Spleen (tissue), 11 donors: Measurements from ENCODE around the gene SMIM28. TPM values are rescaled to one million over a fixed set of nuclear protein-coding genes. Genes with fewer than 3 reads are reported as not detected.

ENCODE experiments used
- DNase-seq: peaks from one replicate; pipeline ENCODE4 v3.0.0-alpha.2; 2020
- H3K27ac ChIP-seq, 8 donors: fragments of 200-600 bp; sonication (generic) in 7 of 8; 1 replicate in 4 of 8; 2 replicates in 4 of 8; pipeline versions ENCODE4 v1.5.0 to v1.8.0; 2016 to 2021; ENCODE audit warnings: inconsistent platforms in 4 of 8, mild to moderate bottlenecking in 4 of 8, moderate library complexity in 1 of 8
- H3K27me3 ChIP-seq, 7 donors: fragments of 200-600 bp; sonication (generic) in 6 of 7; replicated peaks in 1 of 7; 1 replicate in 4 of 7; 2 replicates in 3 of 7; pipeline versions ENCODE4 v1.5.0 to v1.8.0; 2016 to 2021; ENCODE audit warnings: inconsistent platforms in 3 of 7, mild to moderate bottlenecking in 1 of 7
- H3K36me3 ChIP-seq, 6 donors: fragments of 200-600 bp; sonication (generic) in 5 of 6; 1 replicate in 4 of 6; 2 replicates in 2 of 6; pipeline versions ENCODE4 v1.5.0 to v1.8.0; 2016 to 2021; ENCODE audit warnings: inconsistent platforms in 2 of 6
- H3K4me1 ChIP-seq, 6 donors: fragments of 200-600 bp; sonication (generic) in 5 of 6; 1 replicate in 3 of 6; 2 replicates in 3 of 6; pipeline versions ENCODE4 v1.5.0 to v1.8.0; 2016 to 2021; ENCODE audit warnings: inconsistent platforms in 3 of 6
- H3K4me3 ChIP-seq, 8 donors: fragments of 200-600 bp; sonication (generic) in 7 of 8; 1 replicate in 4 of 8; 2 replicates in 4 of 8; pipeline versions ENCODE4 v1.5.0 to v1.8.0; 2016 to 2021; ENCODE audit warnings: inconsistent platforms in 4 of 8, mild to moderate bottlenecking in 4 of 8, moderate library complexity in 2 of 8
- H3K9me3 ChIP-seq, 8 donors: fragments of 200-600 bp; sonication (generic) in 7 of 8; 1 replicate in 4 of 8; 2 replicates in 4 of 8; pipeline versions ENCODE4 v1.5.0 to v1.8.0; 2016 to 2021; ENCODE audit warnings: inconsistent platforms in 4 of 8
- POLR2A ChIP-seq, 3 donors: fragments of 450-650 bp; IDR thresholded peaks; one replicate each; pipeline ENCODE4 v1.5.1; 2017; ENCODE audit warnings: antibody characterized with exemption in 3 of 3, mild to moderate bottlenecking in 1 of 3
- POLR2AphosphoS5 ChIP-seq, 3 donors: sonication (generic); formaldehyde crosslinking; IDR thresholded peaks; one replicate each; pipeline ENCODE4 v1.5.1; 2017; ENCODE audit warnings: antibody characterized with exemption in 3 of 3
- WGBS, 5 donors: extraction: QIAGEN DNeasy Blood & Tissue Kit in 3 of 5; methylation state at CpG; one replicate each; pipeline versions ENCODE4 v1.1.5 to v1.1.7; 2013 to 2018; 5-methylcytosine and 5-hydroxymethylcytosine counted together
- intact Hi-C: fragments of 100-400 bp; cut with DNase I; formaldehyde crosslinking; loops from one replicate; pipeline ENCODE4 v1.15.0; 2023; ENCODE audit warnings: low total_unique reads
- polyA plus RNA-seq, 3 donors: library from polyadenylated mRNA; stranded (reverse); fragments of 200-250 nt; gene quantifications; one replicate each; pipeline ENCODE4 v1.2.1, GENCODE V29; 2013
- total RNA-seq, 7 donors: library from RNA; depleted of rRNA in 3 of 7; stranded (reverse); fragments of >200 nt in 3 of 7; fragmentation: NEBNext Ultra II Directional in 4 of 7; extraction: Animal tissue kit (Norgen Biotek cat#: 25700) in 4 of 7; gene quantifications; one replicate each; pipeline versions ENCODE4 v1.1.0 to v1.2.1, GENCODE V29; 2016 to 2021
- TF ChIP-seq, protein P1 (sequence below), 11 experiments: fragments of 200-600 bp in 7 of 11; fragments of 450-650 bp in 4 of 11; sonication (generic) in 4 of 11; IDR thresholded peaks in 8 of 11; conservative IDR thresholded peaks in 3 of 11; 1 replicate in 7 of 11; 2 replicates in 4 of 11; pipeline versions ENCODE4 v1.4.0 to v1.8.0; 2016 to 2021; ENCODE audit warnings: antibody characterized with exemption in 11 of 11, inconsistent platforms in 4 of 11, mild to moderate bottlenecking in 1 of 11
- donor health status: healthy with polysubstance abuse.
- donor health status: DM: no; HTN: no; CAD: no; lungs with moderate emphysema.
- donor health status: DM: no; HTN: no; CAD: no.
- donor health status: Bipolar disorder and iron deficiency.
- donor health status: healthy.
- donor health status: DM: no; HTN: no; CAD: no.
- donor health status: DM: yes; HTN: yes; CAD: no.

Gene SMIM28
- total and polyA plus RNA-seq, 10 donors, result not detected

DNA sequence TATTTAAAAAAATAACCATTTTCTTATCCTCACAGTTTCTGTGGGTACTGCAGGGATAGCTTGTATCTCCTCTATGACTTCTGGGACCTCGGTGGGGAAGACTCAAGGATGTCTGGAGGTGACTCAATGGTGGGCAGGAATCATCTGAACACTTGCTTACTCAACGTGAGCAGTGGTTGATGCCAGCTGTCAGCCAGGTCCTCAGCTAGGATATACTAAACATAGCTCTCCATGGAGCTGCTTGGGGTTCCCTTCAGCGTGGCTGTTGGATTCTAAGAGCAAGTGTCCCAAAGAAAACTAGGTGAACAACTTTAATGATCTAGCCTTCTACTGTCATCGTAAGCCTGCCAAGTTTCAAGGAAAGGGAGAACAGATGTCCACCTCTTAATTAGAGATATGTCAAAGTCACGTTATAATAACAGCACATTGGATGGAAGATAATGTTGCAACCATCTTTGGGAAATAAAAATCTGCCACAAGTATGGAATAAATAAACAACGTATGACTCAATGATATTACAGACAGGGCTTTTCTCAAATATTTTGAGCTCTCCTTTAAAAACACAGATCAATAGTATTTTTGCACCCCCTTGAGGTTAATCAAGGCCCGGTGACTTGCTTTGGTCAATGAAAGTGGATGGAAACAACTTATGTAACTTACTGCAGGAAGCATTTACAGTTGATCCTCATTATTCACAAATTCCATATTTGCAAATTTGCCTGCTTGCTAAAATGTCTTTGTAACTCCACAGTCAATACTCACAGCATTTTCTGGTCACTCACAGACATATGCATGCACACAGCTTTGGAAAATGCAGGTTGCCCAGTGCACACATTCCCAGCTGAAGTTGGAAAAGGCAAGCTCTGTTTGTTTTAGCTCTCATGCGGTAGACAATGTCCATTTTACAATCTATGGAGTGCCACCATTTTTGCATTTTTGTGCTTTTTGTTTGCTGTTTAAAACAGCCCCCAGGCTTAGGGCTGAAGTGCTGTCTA lies 19.7 kb downstream of the SMIM28 start:
- 84 to 93% (median 87%) methylated on average over 8 of the region's 8 CpGs for WGBS, 5 donors
- no peak overlapping the region for H3K4me3 ChIP-seq
- TF ChIP-seq, protein P1, sequence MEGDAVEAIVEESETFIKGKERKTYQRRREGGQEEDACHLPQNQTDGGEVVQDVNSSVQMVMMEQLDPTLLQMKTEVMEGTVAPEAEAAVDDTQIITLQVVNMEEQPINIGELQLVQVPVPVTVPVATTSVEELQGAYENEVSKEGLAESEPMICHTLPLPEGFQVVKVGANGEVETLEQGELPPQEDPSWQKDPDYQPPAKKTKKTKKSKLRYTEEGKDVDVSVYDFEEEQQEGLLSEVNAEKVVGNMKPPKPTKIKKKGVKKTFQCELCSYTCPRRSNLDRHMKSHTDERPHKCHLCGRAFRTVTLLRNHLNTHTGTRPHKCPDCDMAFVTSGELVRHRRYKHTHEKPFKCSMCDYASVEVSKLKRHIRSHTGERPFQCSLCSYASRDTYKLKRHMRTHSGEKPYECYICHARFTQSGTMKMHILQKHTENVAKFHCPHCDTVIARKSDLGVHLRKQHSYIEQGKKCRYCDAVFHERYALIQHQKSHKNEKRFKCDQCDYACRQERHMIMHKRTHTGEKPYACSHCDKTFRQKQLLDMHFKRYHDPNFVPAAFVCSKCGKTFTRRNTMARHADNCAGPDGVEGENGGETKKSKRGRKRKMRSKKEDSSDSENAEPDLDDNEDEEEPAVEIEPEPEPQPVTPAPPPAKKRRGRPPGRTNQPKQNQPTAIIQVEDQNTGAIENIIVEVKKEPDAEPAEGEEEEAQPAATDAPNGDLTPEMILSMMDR (IDR thresholded peaks at IDR 0.05 in 8 of 11, conservative IDR thresholded peaks at IDR 0.05 in 3 of 11), result no peak
- no peak for TF ChIP-seq POLR2AphosphoS5 (IDR thresholded peaks at IDR 0.05)
- no peak for TF ChIP-seq POLR2A (IDR thresholded peaks at IDR 0.05)
- H3K9me3 ChIP-seq, result no peaks in the 10 kb centered on the region
- H3K27ac ChIP-seq, result no peak overlapping the region
- no peak for DNase-seq
- intact Hi-C loops, result no loop called here
- peaks cover 0 to 8% (median 0%) of the 10 kb centered on the region in 6 donors for H3K4me1 ChIP-seq
- H3K36me3 ChIP-seq, result no peaks in the 10 kb centered on the region
- H3K27me3 ChIP-seq, result no peaks in the 10 kb centered on the region

DNA sequence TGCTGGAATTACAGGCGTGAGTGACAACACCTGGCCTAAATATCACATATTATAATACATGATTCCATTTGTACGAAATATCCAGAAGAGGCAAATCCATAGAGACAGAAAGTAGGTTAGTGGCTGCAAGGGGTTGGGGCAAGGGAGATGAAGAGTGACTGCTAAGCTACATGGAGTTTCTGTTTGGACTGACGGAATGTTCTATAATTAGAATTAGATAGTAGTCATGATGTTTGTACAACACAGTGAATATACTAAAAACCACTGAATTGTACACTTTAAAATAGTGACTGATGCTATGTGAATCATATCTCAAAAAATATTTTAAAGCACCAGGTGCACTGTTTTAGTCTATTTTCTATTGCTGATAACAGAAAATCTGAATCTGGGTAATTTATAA lies 22.6 kb downstream of the SMIM28 start:
- H3K27ac ChIP-seq, result no peak overlapping the region
- no peak overlapping the region for H3K4me3 ChIP-seq
- no peaks in the 10 kb centered on the region for H3K9me3 ChIP-seq
- H3K27me3 ChIP-seq, result no peaks in the 10 kb centered on the region
- H3K36me3 ChIP-seq, result peaks cover 0 to under 1% (median 0%) of the 10 kb centered on the region in 6 donors
- intact Hi-C loops, result no loop called here
- no peak for DNase-seq
- 85 to 94% (median 90%) methylated on average over 3 of the region's 3 CpGs for WGBS, 5 donors
- no peak for TF ChIP-seq POLR2AphosphoS5 (IDR thresholded peaks at IDR 0.05)
- no peak for TF ChIP-seq POLR2A (IDR thresholded peaks at IDR 0.05)
- TF ChIP-seq, protein P1 (IDR thresholded peaks at IDR 0.05 in 8 of 11, conservative IDR thresholded peaks at IDR 0.05 in 3 of 11), result no peak
- H3K4me1 ChIP-seq, result peaks cover 0 to 20% (median 12%) of the 10 kb centered on the region in 6 donors

DNA sequence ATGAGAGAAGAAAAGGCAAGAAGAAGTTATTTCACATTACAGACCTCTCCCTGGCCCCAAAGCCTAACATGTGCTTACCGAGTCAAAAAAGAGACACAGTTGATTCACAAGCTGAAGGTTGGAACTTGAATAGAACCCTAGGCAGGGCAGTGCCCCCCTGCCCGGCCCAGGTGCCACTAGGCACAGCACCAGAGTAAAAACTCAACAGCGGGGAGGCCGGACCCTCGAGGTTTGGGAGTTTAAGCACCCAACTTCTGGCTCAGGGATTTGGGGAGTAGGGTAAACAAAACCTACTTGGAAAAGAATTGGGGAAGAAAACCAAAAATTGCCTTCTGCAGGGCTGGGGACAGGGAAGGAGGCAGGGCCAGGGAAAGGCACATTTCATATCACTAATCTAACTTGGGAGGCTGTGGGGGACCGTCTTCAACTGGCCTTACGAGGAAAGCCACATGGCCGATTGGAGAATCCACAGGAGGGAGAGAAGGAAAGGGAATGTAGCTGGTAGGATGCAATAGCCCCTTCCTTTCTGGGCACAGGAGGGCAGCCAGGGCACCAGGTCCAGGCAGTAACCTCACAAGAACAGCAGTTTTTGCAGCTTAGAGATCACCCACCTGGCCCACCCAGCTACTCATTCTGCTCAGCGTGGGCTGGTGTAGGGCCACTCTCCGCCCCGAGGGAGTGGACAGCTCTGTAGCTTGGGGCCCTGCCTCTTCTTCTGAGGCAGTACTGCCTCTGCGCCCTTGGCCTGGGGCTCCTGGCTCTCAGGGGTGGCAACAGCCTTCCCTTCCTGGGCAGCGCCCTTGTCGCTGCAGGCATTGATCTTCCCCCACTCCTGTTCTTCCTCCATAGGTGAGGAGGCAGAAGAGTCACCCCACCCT lies 24.5 kb downstream of the SMIM28 start:
- peak; percentile 81 for DNase-seq
- no peak for TF ChIP-seq POLR2AphosphoS5 (IDR thresholded peaks at IDR 0.05)
- no peak for TF ChIP-seq POLR2A (IDR thresholded peaks at IDR 0.05)
- TF ChIP-seq, protein P1 (IDR thresholded peaks at IDR 0.05 in 8 of 11, conservative IDR thresholded peaks at IDR 0.05 in 3 of 11), result no peak
- 91 to 94% (median 93%) methylated on average over 14 of the region's 14 CpGs for WGBS, 5 donors
- Histone ChIP-seq H3K27ac (no peak overlapping the region), H3K27me3 (no peaks in the 10 kb centered on the region), H3K4me1 (peaks cover 0 to 37% (median 19%) of the 10 kb centered on the region in 6 donors), H3K36me3 (peaks cover 0 to 19% (median 11%) of the 10 kb centered on the region in 6 donors), H3K9me3 (no peaks in the 10 kb centered on the region), H3K4me3 (no peak overlapping the region)
- intact Hi-C loops, result no loop called here
